HCT116 (cell line): ENCODE data around the gene NEK6. TPM values are rescaled to one million over a fixed set of nuclear protein-coding genes. Genes with fewer than 3 reads are reported as not detected.

ENCODE experiments used
- ATAC-seq: fragments of 200-7000 bp; cut with Tn5 transposase; 2 replicates; pipeline ENCODE4 v1.9.1; 2020; ENCODE audit warnings: mild to moderate bottlenecking, moderate library complexity
- BruUV-seq: library from RNA; stranded (reverse); fragments of 400-500 nt; replicated peaks from 2 replicates; lab custom pipeline; 2021; lab: Mats Ljungman, UMichigan
- CTCF ChIA-PET: fragments of 300-600 bp; sonication (Branson Sonifier 250); formaldehyde crosslinking; loops from one replicate; lab custom pipeline; 2021; ENCODE audit warnings: antibody characterized with exemption; lab: Charles Lee
- POLR2A ChIA-PET: fragments of 300-600, 350-600 bp; sonication (Branson Sonifier 250); formaldehyde crosslinking; loops from one replicate; lab custom pipeline; 2021; ENCODE audit warnings: antibody characterized with exemption; lab: Charles Lee
- RAD21 ChIA-PET, 2 experiments: fragments of 300-600 bp; sonication (Branson Sonifier 250); formaldehyde crosslinking; loops; one replicate each; lab custom pipeline; 2023; ENCODE audit warnings: low total read pairs in 2 of 2; ENCODE audit not compliant: uncharacterized antibody in 2 of 2, unreplicated experiment in 2 of 2, low non-redundant PET in 1 of 2; lab: Charles Lee
- DNase-seq: peaks from one replicate; pipeline ENCODE4 v3.0.0-alpha.2; 2010; ENCODE audit warnings: low read depth, low spot score
- H2AFZ ChIP-seq: fragments of 200-600 bp; shearing (Covaris generic), sonication (generic); 2 replicates; pipeline ENCODE4 v1.6.1; 2017; ENCODE audit warnings: low read depth, mixed run types, mixed read lengths, antibody characterized with exemption, low read length; ENCODE audit not compliant: poor library complexity, severe bottlenecking
- H3K27ac ChIP-seq: 2 replicates; pipeline ENCODE4 v1.5.1; 2012; ENCODE audit warnings: low read depth, low read length
- H3K27me3 ChIP-seq: fragments of 200-600 bp; sonication (generic); 2 replicates; pipeline ENCODE4 v1.6.1; 2016; ENCODE audit warnings: mixed run types, low read length, mixed read lengths; ENCODE audit not compliant: insufficient read depth
- H3K36me3 ChIP-seq, 2 experiments: fragments of 200-500 bp in 1 of 2; fragments of 200-600 bp in 1 of 2; sonication (Bioruptor generic) in 1 of 2; sonication (generic) in 1 of 2; 2 replicates each; pipeline versions ENCODE4 v1.5.1 to v1.6.1; 2014 to 2016; ENCODE audit warnings: low read length in 2 of 2, inconsistent platforms in 1 of 2, mixed read lengths in 1 of 2, mixed run types in 1 of 2; ENCODE audit not compliant: insufficient read depth in 2 of 2, control insufficient read depth in 1 of 2
- H3K4me1 ChIP-seq, 2 experiments: fragments of 200-600 bp in 1 of 2; sonication (generic) in 1 of 2; 2 replicates each; pipeline versions ENCODE4 v1.5.1 to v1.6.1; 2012 to 2017; ENCODE audit warnings: low read length in 2 of 2, inconsistent platforms in 1 of 2, mild to moderate bottlenecking in 1 of 2, mixed read lengths in 1 of 2, mixed run types in 1 of 2, moderate library complexity in 1 of 2; ENCODE audit not compliant: insufficient read depth in 2 of 2, control insufficient read depth in 1 of 2
- H3K4me2 ChIP-seq: fragments of 200-600 bp; sonication (generic); 2 replicates; pipeline ENCODE4 v1.6.1; 2017; ENCODE audit warnings: mixed run types, low read length, mixed read lengths
- H3K4me3 ChIP-seq, 2 experiments: fragments of 200-600 bp in 1 of 2; sonication (generic) in 1 of 2; replicated peaks in 1 of 2; 2 replicates each; pipeline ENCODE4 v1.5.1; 2011 to 2016; ENCODE audit warnings: low read length in 2 of 2, control low read depth in 1 of 2, low read depth in 1 of 2, mild to moderate bottlenecking in 1 of 2, mixed read lengths in 1 of 2, mixed run types in 1 of 2
- H3K79me2 ChIP-seq: fragments of 200-600 bp; sonication (generic); 2 replicates; pipeline ENCODE4 v1.6.1; 2017; ENCODE audit warnings: mild to moderate bottlenecking, mixed run types, low read length, moderate library complexity, mixed read lengths; ENCODE audit not compliant: insufficient read depth
- H3K9ac ChIP-seq: fragments of 200-600 bp; sonication (generic); 2 replicates; pipeline ENCODE4 v1.6.1; 2016; ENCODE audit warnings: low read length, mixed read lengths
- H3K9me2 ChIP-seq: fragments of 200-600 bp; sonication (generic), shearing (Covaris generic); 2 replicates; pipeline ENCODE4 v1.6.1; 2017; ENCODE audit warnings: mixed run types, mild to moderate bottlenecking, moderate library complexity; ENCODE audit not compliant: insufficient read depth
- H3K9me3 ChIP-seq, 2 experiments: fragments of 200-500 bp in 1 of 2; fragments of 200-600 bp in 1 of 2; sonication (Bioruptor generic) in 1 of 2; sonication (generic) in 1 of 2; 2 replicates each; pipeline ENCODE4 v1.6.1; 2014 to 2017; ENCODE audit warnings: low read length in 2 of 2, mixed read lengths in 2 of 2, inconsistent platforms in 1 of 2, low read depth in 1 of 2, mild to moderate bottlenecking in 1 of 2, mixed run types in 1 of 2, moderate library complexity in 1 of 2; ENCODE audit not compliant: control insufficient read depth in 1 of 2, insufficient read depth in 1 of 2
- H4K20me1 ChIP-seq: fragments of 200-600 bp; sonication (generic), shearing (Covaris generic); 2 replicates; pipeline ENCODE4 v1.6.1; 2017; ENCODE audit warnings: mixed run types, mild to moderate bottlenecking, moderate library complexity; ENCODE audit not compliant: insufficient read depth
- CBX3 ChIP-seq: IDR thresholded peaks from 2 replicates; pipeline ENCODE4 v1.6.1; 2012; ENCODE audit warnings: low read depth
- CEBPB ChIP-seq: IDR thresholded peaks from 2 replicates; pipeline ENCODE4 v1.6.1; 2012; ENCODE audit warnings: low read depth
- EGR1 ChIP-seq: IDR thresholded peaks from 2 replicates; pipeline ENCODE4 v1.6.1; 2012; ENCODE audit warnings: low read depth
- ELF1 ChIP-seq: IDR thresholded peaks from 2 replicates; pipeline ENCODE4 v1.6.1; 2012; ENCODE audit warnings: low read depth, borderline replicate concordance
- EZH2phosphoT487 ChIP-seq: fragments of 200-600 bp; IDR thresholded peaks from 2 replicates; pipeline ENCODE4 v1.6.1; 2018; ENCODE audit warnings: antibody characterized with exemption, borderline replicate concordance
- FOSL1 ChIP-seq: IDR thresholded peaks from 2 replicates; pipeline ENCODE4 v1.6.1; 2012; ENCODE audit warnings: low read depth
- JUND ChIP-seq: IDR thresholded peaks from 2 replicates; pipeline ENCODE4 v1.6.1; 2012
- POLR2AphosphoS5 ChIP-seq: IDR thresholded peaks from 2 replicates; pipeline ENCODE4 v1.6.1; 2011; ENCODE audit warnings: mild to moderate bottlenecking, low read depth, low read length, moderate library complexity
- RAD21 ChIP-seq: IDR thresholded peaks from 2 replicates; pipeline ENCODE4 v1.6.1; 2012; ENCODE audit warnings: low read depth, mild to moderate bottlenecking
- SP1 ChIP-seq: IDR thresholded peaks from 2 replicates; pipeline ENCODE4 v1.6.1; 2012; ENCODE audit warnings: low read depth
- YY1 ChIP-seq: IDR thresholded peaks from 2 replicates; pipeline ENCODE4 v1.6.1; 2011; ENCODE audit warnings: low read length, low read depth, moderate library complexity, mild to moderate bottlenecking; ENCODE audit not compliant: insufficient replicate concordance; ENCODE audit errors: extremely low read depth
- ZFX ChIP-seq: fragments of 450-650 bp; IDR thresholded peaks from 2 replicates; pipeline ENCODE4 v1.6.1; 2017
- intact Hi-C: fragments of 100-400 bp; cut with micrococcal nuclease; formaldehyde crosslinking; loops from 2 replicates; pipeline ENCODE4 v1.10.0; 2022
- total RNA-seq: library from RNA; stranded (reverse); gene quantifications from one replicate; pipeline ENCODE4 v1.2.1, GENCODE V29; 2021; ENCODE audit not compliant: unreplicated experiment
- TF ChIP-seq, protein P1 (sequence below): IDR thresholded peaks from 2 replicates; pipeline ENCODE4 v1.6.1; 2012
- TF ChIP-seq, protein P2 (sequence below): IDR thresholded peaks from 2 replicates; pipeline ENCODE4 v1.6.1; 2012
- TF ChIP-seq, protein P3 (sequence below): IDR thresholded peaks from 2 replicates; pipeline ENCODE4 v1.6.1; 2011; ENCODE audit warnings: mild to moderate bottlenecking, low read length, moderate library complexity; ENCODE audit not compliant: insufficient replicate concordance; ENCODE audit errors: extremely low read depth

The NEK6 gene
- total RNA-seq, 1 experiment from 2014 or later = 40.8 TPM

- TF ChIP-seq ELF1 (no peak), CEBPB (no peak), ZFX (no peak), EGR1 (no peak), JUND (no peak), EZH2phosphoT487 (no peak), RAD21 (no peak), CBX3 (no peak), SP1 (no peak), YY1 (no peak), FOSL1 (no peak), POLR2AphosphoS5 (no peak)
- TF ChIP-seq, protein P1, sequence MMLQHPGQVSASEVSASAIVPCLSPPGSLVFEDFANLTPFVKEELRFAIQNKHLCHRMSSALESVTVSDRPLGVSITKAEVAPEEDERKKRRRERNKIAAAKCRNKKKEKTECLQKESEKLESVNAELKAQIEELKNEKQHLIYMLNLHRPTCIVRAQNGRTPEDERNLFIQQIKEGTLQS = no peak
- TF ChIP-seq, protein P2, sequence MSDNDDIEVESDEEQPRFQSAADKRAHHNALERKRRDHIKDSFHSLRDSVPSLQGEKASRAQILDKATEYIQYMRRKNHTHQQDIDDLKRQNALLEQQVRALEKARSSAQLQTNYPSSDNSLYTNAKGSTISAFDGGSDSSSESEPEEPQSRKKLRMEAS = no peak
- TF ChIP-seq, protein P3, sequence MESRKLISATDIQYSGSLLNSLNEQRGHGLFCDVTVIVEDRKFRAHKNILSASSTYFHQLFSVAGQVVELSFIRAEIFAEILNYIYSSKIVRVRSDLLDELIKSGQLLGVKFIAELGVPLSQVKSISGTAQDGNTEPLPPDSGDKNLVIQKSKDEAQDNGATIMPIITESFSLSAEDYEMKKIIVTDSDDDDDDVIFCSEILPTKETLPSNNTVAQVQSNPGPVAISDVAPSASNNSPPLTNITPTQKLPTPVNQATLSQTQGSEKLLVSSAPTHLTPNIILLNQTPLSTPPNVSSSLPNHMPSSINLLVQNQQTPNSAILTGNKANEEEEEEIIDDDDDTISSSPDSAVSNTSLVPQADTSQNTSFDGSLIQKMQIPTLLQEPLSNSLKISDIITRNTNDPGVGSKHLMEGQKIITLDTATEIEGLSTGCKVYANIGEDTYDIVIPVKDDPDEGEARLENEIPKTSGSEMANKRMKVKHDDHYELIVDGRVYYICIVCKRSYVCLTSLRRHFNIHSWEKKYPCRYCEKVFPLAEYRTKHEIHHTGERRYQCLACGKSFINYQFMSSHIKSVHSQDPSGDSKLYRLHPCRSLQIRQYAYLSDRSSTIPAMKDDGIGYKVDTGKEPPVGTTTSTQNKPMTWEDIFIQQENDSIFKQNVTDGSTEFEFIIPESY = no peak
- TF ChIP-seq, all 23 proteins: peak for 0
- Histone ChIP-seq H3K4me3 (no peak overlapping the region), H3K27ac (no peak overlapping the region), H3K9me2 (no peaks in the 10 kb centered on the region), H3K79me2 (peaks cover 100% of the 10 kb centered on the region), H3K4me2 (no peak overlapping the region), H4K20me1 (peaks cover 12% of the 10 kb centered on the region; the same call in 1 of the 2 replicates), H3K9ac (no peak overlapping the region), H3K27me3 (no peaks in the 10 kb centered on the region), H3K36me3 (peaks cover 30 to 42% of the 10 kb centered on the region in 2 experiments), H2AFZ (no peak overlapping the region), H3K4me1 (no peaks in the 10 kb centered on the region), H3K9me3 (no peaks in the 10 kb centered on the region)
- intact Hi-C loops = no loop called here
- DNase-seq = no peak
- BruUV-seq = no TSS peak
- no peak for ATAC-seq
- RAD21 ChIA-PET = no interaction called here
- CTCF ChIA-PET = interaction anchor here (1.5 to 5.5 kb wide), 2 partner anchors 11 to 12 kb away, joined by 4 to 17 read pairs; no protein-coding TSS in a partner anchor
- POLR2A ChIA-PET = interaction anchor here (1.9 kb wide), 1 partner anchor 11 kb away, joined by 5 read pairs; no protein-coding TSS in a partner anchor
Measured at GRCh38 chr9:124399323-124399967, 141.7 kb downstream of the NEK6 start.
